GM19463 (cell line): ENCODE results near the gene ZNF592.

Experiments used
- ATAC-seq: cut with Tn5 transposase; IDR thresholded peaks from one replicate; pipeline ENCODE4 v1.9.1; 2021; ENCODE audit warnings: mild to moderate bottlenecking, moderate library complexity; ENCODE audit not compliant: unreplicated experiment

ZNF592 gene

GRCh38 chr15:84748274-84749110 lies at the start of gene ZNF592:
TSS of gene ZNF592 (plus strand) at chr15:84748592. CDS start at chr15:84782676, 34,084 bp downstream.
- peak; percentile 56 for ATAC-seq

- ATAC-seq, result no peak
Measured at GRCh38 chr15:84699538-84700191, 48.7 kb upstream of the ZNF592 start.

- no peak for ATAC-seq
Measured at GRCh38 chr15:84702961-84703482, 45.4 kb upstream of the ZNF592 start.

- no peak for ATAC-seq
Measured at GRCh38 chr15:84703808-84704207, 44.6 kb upstream of the ZNF592 start.

GRCh38 chr15:84714372-84714771 lies 34.0 kb upstream of the ZNF592 start:
- ATAC-seq, result no peak

GRCh38 chr15:84714821-84715220 lies 33.6 kb upstream of the ZNF592 start:
- no peak for ATAC-seq

GRCh38 chr15:84715441-84716035 lies 32.9 kb upstream of the ZNF592 start:
- peak; percentile 1 for ATAC-seq

- peak; percentile 96 for ATAC-seq
Measured at GRCh38 chr15:84716036-84716732, 32.2 kb upstream of the ZNF592 start, which contains the start of gene SEC11A. TSS of gene SEC11A (minus strand) at chr15:84716139. CDS start at chr15:84716075, 64 bp downstream.

- no peak for ATAC-seq
Measured at GRCh38 chr15:84721371-84721770, 27.0 kb upstream of the ZNF592 start.

- ATAC-seq, result no peak
Measured at GRCh38 chr15:84722628-84723027, 25.8 kb upstream of the ZNF592 start.

GRCh38 chr15:84725001-84725491 lies 23.3 kb upstream of the ZNF592 start:
- peak; percentile 94 for ATAC-seq

GRCh38 chr15:84727429-84727828 lies 21.0 kb upstream of the ZNF592 start:
- ATAC-seq, result no peak

- ATAC-seq, result no peak
Measured at GRCh38 chr15:84731774-84732173, 16.6 kb upstream of the ZNF592 start.

GRCh38 chr15:84734794-84735479 lies 13.5 kb upstream of the ZNF592 start:
- peak; percentile 47 for ATAC-seq

GRCh38 chr15:84735480-84736061 lies 12.8 kb upstream of the ZNF592 start:
- ATAC-seq, result peak; percentile 39

GRCh38 chr15:84736375-84736774 lies 12.0 kb upstream of the ZNF592 start:
- peak; percentile 41 for ATAC-seq

GRCh38 chr15:84737005-84737404 lies 11.4 kb upstream of the ZNF592 start:
- no peak for ATAC-seq

- ATAC-seq, result no peak
Measured at GRCh38 chr15:84740691-84741090, 7.7 kb upstream of the ZNF592 start.

- ATAC-seq, result no peak
Measured at GRCh38 chr15:84741121-84741520, 7.3 kb upstream of the ZNF592 start.
